NB4 (cell line): ENCODE results near the gene RAB23.

Experiments
- DNase-seq: peaks from one replicate; pipeline ENCODE4 v3.0.0; 2010; ENCODE audit warnings: low read depth
- H3K4me3 ChIP-seq: one replicate; pipeline ENCODE4 v1.5.1; 2011; ENCODE audit warnings: mild to moderate bottlenecking, low read depth, low read length, moderate library complexity
- CTCF ChIP-seq: IDR thresholded peaks from one replicate; pipeline ENCODE4 v1.5.1; 2012; ENCODE audit warnings: low read depth, low read length
- MAX ChIP-seq: IDR thresholded peaks from 2 replicates; pipeline ENCODE4 v1.6.1; 2011; ENCODE audit warnings: low read depth, low read length
- MYC ChIP-seq: IDR thresholded peaks from 2 replicates; pipeline ENCODE4 v1.6.1; 2011; ENCODE audit warnings: low read depth, low read length
- POLR2A ChIP-seq: IDR thresholded peaks from 2 replicates; pipeline ENCODE4 v1.6.1; 2011; ENCODE audit warnings: mild to moderate bottlenecking; ENCODE audit not compliant: insufficient read length; ENCODE audit errors: extremely low read depth

The RAB23 gene

GRCh38 chr6:57180596-57180995 lies 41.5 kb downstream of the RAB23 start:
- TF ChIP-seq CTCF: no peak
- TF ChIP-seq MAX: no peak
- no peak for TF ChIP-seq POLR2A
- no peak overlapping the region for H3K4me3 ChIP-seq
- no peak for DNase-seq

GRCh38 chr6:57177545-57178265 lies 44.4 kb downstream of the RAB23 start:
- H3K4me3 ChIP-seq: no peak overlapping the region
- TF ChIP-seq CTCF: no peak
- no peak for DNase-seq

GRCh38 chr6:57174511-57174907 lies 47.6 kb downstream of the RAB23 start:
- H3K4me3 ChIP-seq: peak overlapping the region; percentile 89
- no peak for DNase-seq
- TF ChIP-seq CTCF (no peak), MYC (no peak)

GRCh38 chr6:57173886-57174510 lies 48.1 kb downstream of the RAB23 start:
- DNase-seq: peak; percentile 51
- peak overlapping the region; percentile 89 for H3K4me3 ChIP-seq
- TF ChIP-seq CTCF (no peak), MYC (no peak), POLR2A (no peak), MAX (no peak)

GRCh38 chr6:57173056-57173885 lies 48.8 kb downstream of the RAB23 start:
- H3K4me3 ChIP-seq: peak overlapping the region; percentile 89
- peak; percentile 76 for DNase-seq
- no peak; the same call in 1 of the 2 replicates for TF ChIP-seq MYC
- TF ChIP-seq MAX: no peak
- no peak for TF ChIP-seq POLR2A
- TF ChIP-seq CTCF: no peak
